Karpas-422 (cell line): ENCODE results near the gene SORBS1. TPM values are rescaled to one million over a fixed set of nuclear protein-coding genes. Genes with fewer than 3 reads are reported as not detected.

ENCODE experiments used
- DNase-seq: peaks from one replicate; pipeline ENCODE4 v3.0.0-alpha.2; 2015
- H2AFZ ChIP-seq: fragments of 200-600 bp; sonication (generic); 2 replicates; pipeline ENCODE4 v1.6.1; 2014; ENCODE audit warnings: antibody characterized with exemption, low read length, mixed read lengths
- H3K27ac ChIP-seq: fragments of 200-600 bp; sonication (generic); 2 replicates; pipeline ENCODE4 v1.5.1; 2014; ENCODE audit warnings: mild to moderate bottlenecking, low read length, moderate library complexity
- H3K27me3 ChIP-seq: fragments of 200-600 bp; sonication (generic); 2 replicates; pipeline ENCODE4 v1.6.1; 2014; ENCODE audit warnings: low read length, mixed read lengths
- H3K36me3 ChIP-seq: fragments of 200-600 bp; sonication (generic); 2 replicates; pipeline ENCODE4 v1.6.1; 2014; ENCODE audit warnings: low read length, mixed read lengths; ENCODE audit not compliant: insufficient read depth
- H3K4me1 ChIP-seq: fragments of 200-600 bp; sonication (generic); 2 replicates; pipeline ENCODE4 v1.6.1; 2014; ENCODE audit warnings: mild to moderate bottlenecking, low read length, mixed read lengths
- H3K4me2 ChIP-seq: fragments of 200-600 bp; sonication (generic); 2 replicates; pipeline ENCODE4 v1.6.1; 2014; ENCODE audit warnings: low read length, low read depth, mild to moderate bottlenecking; ENCODE audit not compliant: poor library complexity, severe bottlenecking
- H3K4me3 ChIP-seq: fragments of 200-600 bp; sonication (generic); 2 replicates; pipeline ENCODE4 v1.5.1; 2014; ENCODE audit warnings: mild to moderate bottlenecking, antibody characterized with exemption, low read length, mixed read lengths
- H3K79me2 ChIP-seq: fragments of 200-600 bp; sonication (generic); 2 replicates; pipeline ENCODE4 v1.6.1; 2014; ENCODE audit warnings: mild to moderate bottlenecking, low read length, mixed read lengths
- H3K9ac ChIP-seq: fragments of 200-600 bp; sonication (generic); 2 replicates; pipeline ENCODE4 v1.6.0; 2014; ENCODE audit warnings: low read length
- H3K9me2 ChIP-seq: fragments of 200-600 bp; sonication (generic), shearing (Covaris generic); replicated peaks from 2 replicates; pipeline ENCODE4 v1.6.0; 2014; ENCODE audit warnings: mild to moderate bottlenecking, low read length, moderate library complexity; ENCODE audit not compliant: insufficient read depth
- H3K9me3 ChIP-seq: fragments of 300-700, 200-600 bp; sonication (generic); 2 replicates; pipeline ENCODE4 v1.6.1; 2014; ENCODE audit warnings: low read length, mixed read lengths
- H4K20me1 ChIP-seq: fragments of 200-600 bp; sonication (generic); 2 replicates; pipeline ENCODE4 v1.6.1; 2014; ENCODE audit warnings: mild to moderate bottlenecking, antibody characterized with exemption, low read length, low read depth; ENCODE audit not compliant: insufficient read depth
- total RNA-seq: library from RNA; depleted of rRNA; stranded (reverse); fragments of >200 nt; shearing (Covaris generic); gene quantifications from 2 replicates; pipeline ENCODE4 v1.2.3, GENCODE V29; 2014; ENCODE audit warnings: low replicate concordance

Gene SORBS1
- total RNA-seq, 1 experiment from 2014 or later, result 0.15 TPM

- Histone ChIP-seq H2AFZ (no peak overlapping the region), H3K9ac (no peak overlapping the region), H3K4me3 (no peak overlapping the region), H3K9me3 (no peaks in the 10 kb centered on the region), H3K4me2 (no peak overlapping the region), H3K79me2 (no peaks in the 10 kb centered on the region), H3K27me3 (no peaks in the 10 kb centered on the region), H3K4me1 (no peaks in the 10 kb centered on the region), H3K27ac (no peak overlapping the region), H3K36me3 (no peaks in the 10 kb centered on the region), H4K20me1 (no peaks in the 10 kb centered on the region), H3K9me2 (no peaks in the 10 kb centered on the region)
- DNase-seq, result no peak
Measured at GRCh38 chr10:95441547-95441923, 119.6 kb downstream of the SORBS1 start.

- H2AFZ ChIP-seq, result no peak overlapping the region
- no peaks in the 10 kb centered on the region for H3K9me3 ChIP-seq
- H3K36me3 ChIP-seq, result no peaks in the 10 kb centered on the region
- H3K9ac ChIP-seq, result no peak overlapping the region
- H4K20me1 ChIP-seq, result no peaks in the 10 kb centered on the region
- no peaks in the 10 kb centered on the region for H3K9me2 ChIP-seq
- no peaks in the 10 kb centered on the region for H3K27me3 ChIP-seq
- no peak overlapping the region for H3K4me3 ChIP-seq
- DNase-seq, result no peak
- H3K4me1 ChIP-seq, result no peaks in the 10 kb centered on the region
- H3K4me2 ChIP-seq, result no peak overlapping the region
- no peaks in the 10 kb centered on the region for H3K79me2 ChIP-seq
- H3K27ac ChIP-seq, result no peak overlapping the region
Measured at GRCh38 chr10:95440756-95441546, 120.2 kb downstream of the SORBS1 start.

- Histone ChIP-seq H3K4me3 (no peak overlapping the region), H2AFZ (no peak overlapping the region), H3K36me3 (no peaks in the 10 kb centered on the region), H3K27ac (no peak overlapping the region), H4K20me1 (no peaks in the 10 kb centered on the region), H3K4me2 (no peak overlapping the region), H3K4me1 (no peaks in the 10 kb centered on the region), H3K27me3 (no peaks in the 10 kb centered on the region), H3K9me3 (no peaks in the 10 kb centered on the region), H3K79me2 (no peaks in the 10 kb centered on the region), H3K9ac (no peak overlapping the region), H3K9me2 (no peaks in the 10 kb centered on the region)
- DNase-seq, result no peak
Measured at GRCh38 chr10:95440038-95440725, 121.0 kb downstream of the SORBS1 start.

GRCh38 chr10:95438781-95439180, 122.4 kb downstream of the SORBS1 start:
- Histone ChIP-seq H3K4me3 (no peak overlapping the region), H3K9me2 (no peaks in the 10 kb centered on the region), H3K79me2 (no peaks in the 10 kb centered on the region), H2AFZ (no peak overlapping the region), H3K4me2 (no peak overlapping the region), H3K36me3 (no peaks in the 10 kb centered on the region), H3K27ac (no peak overlapping the region), H4K20me1 (no peaks in the 10 kb centered on the region), H3K4me1 (no peaks in the 10 kb centered on the region), H3K9me3 (no peaks in the 10 kb centered on the region), H3K27me3 (no peaks in the 10 kb centered on the region), H3K9ac (no peak overlapping the region)
- no peak for DNase-seq

GRCh38 chr10:95437669-95438068, 123.5 kb downstream of the SORBS1 start:
- H3K4me2 ChIP-seq, result no peak overlapping the region
- H2AFZ ChIP-seq, result no peak overlapping the region
- H3K79me2 ChIP-seq, result no peaks in the 10 kb centered on the region
- no peak overlapping the region for H3K9ac ChIP-seq
- no peaks in the 10 kb centered on the region for H3K36me3 ChIP-seq
- H3K9me2 ChIP-seq, result no peaks in the 10 kb centered on the region
- H4K20me1 ChIP-seq, result no peaks in the 10 kb centered on the region
- H3K27me3 ChIP-seq, result no peaks in the 10 kb centered on the region
- no peak overlapping the region for H3K4me3 ChIP-seq
- H3K27ac ChIP-seq, result no peak overlapping the region
- H3K9me3 ChIP-seq, result no peaks in the 10 kb centered on the region
- DNase-seq, result no peak
- no peaks in the 10 kb centered on the region for H3K4me1 ChIP-seq

GRCh38 chr10:95435548-95436279, 125.5 kb downstream of the SORBS1 start:
- no peak overlapping the region for H2AFZ ChIP-seq

GRCh38 chr10:95434583-95434982, 126.6 kb downstream of the SORBS1 start:
- H2AFZ ChIP-seq, result no peak overlapping the region
- no peaks in the 10 kb centered on the region for H3K9me2 ChIP-seq
- no peak overlapping the region for H3K4me3 ChIP-seq
- no peaks in the 10 kb centered on the region for H4K20me1 ChIP-seq
- H3K4me2 ChIP-seq, result no peak overlapping the region
- no peak for DNase-seq
- no peaks in the 10 kb centered on the region for H3K27me3 ChIP-seq
- no peaks in the 10 kb centered on the region for H3K79me2 ChIP-seq
- H3K9ac ChIP-seq, result no peak overlapping the region
- no peaks in the 10 kb centered on the region for H3K36me3 ChIP-seq
- no peaks in the 10 kb centered on the region for H3K9me3 ChIP-seq
- H3K4me1 ChIP-seq, result no peaks in the 10 kb centered on the region
- H3K27ac ChIP-seq, result no peak overlapping the region

More at GRCh38 chr10:95435548-95436279, 125.5 kb downstream of the SORBS1 start:
- Histone ChIP-seq H3K9ac (no peak overlapping the region), H3K79me2 (no peaks in the 10 kb centered on the region), H3K36me3 (no peaks in the 10 kb centered on the region), H3K27me3 (no peaks in the 10 kb centered on the region), H3K4me2 (no peak overlapping the region), H3K9me2 (no peaks in the 10 kb centered on the region), H3K4me3 (no peak overlapping the region), H3K27ac (no peak overlapping the region), H3K4me1 (no peaks in the 10 kb centered on the region), H4K20me1 (no peaks in the 10 kb centered on the region), H3K9me3 (no peaks in the 10 kb centered on the region)
- DNase-seq, result no peak

- Histone ChIP-seq H3K79me2 (no peaks in the 10 kb centered on the region), H3K4me2 (no peak overlapping the region), H3K27ac (no peak overlapping the region), H3K9me3 (no peaks in the 10 kb centered on the region), H3K4me1 (no peaks in the 10 kb centered on the region), H3K9me2 (no peaks in the 10 kb centered on the region), H2AFZ (no peak overlapping the region), H3K36me3 (no peaks in the 10 kb centered on the region), H3K27me3 (no peaks in the 10 kb centered on the region), H3K4me3 (no peak overlapping the region), H3K9ac (no peak overlapping the region), H4K20me1 (no peaks in the 10 kb centered on the region)
- no peak for DNase-seq
Measured at GRCh38 chr10:95431900-95432342, 129.2 kb downstream of the SORBS1 start.
